Activated naive CD8-positive, alpha-beta T cell treated with anti-CD3 and anti-CD28 coated beads for 36 hours (primary cell): ENCODE data around the gene CBX7. TPM values are rescaled to one million over a fixed set of nuclear protein-coding genes. Genes with fewer than 3 reads are reported as not detected.

ENCODE experiments used
- DNase-seq: peaks from one replicate; pipeline ENCODE4 v3.0.0; 2021
- H3K27ac Mint-ChIP-seq: one replicate; pipeline ENCODE4 v1.8.0; 2022; ENCODE audit warnings: mild to moderate bottlenecking, moderate library complexity, mixed read lengths
- H3K27me3 Mint-ChIP-seq: one replicate; pipeline ENCODE4 v1.8.0; 2022; ENCODE audit warnings: mild to moderate bottlenecking, mixed read lengths
- H3K36me3 Mint-ChIP-seq: one replicate; pipeline ENCODE4 v1.8.0; 2021; ENCODE audit warnings: mild to moderate bottlenecking, mixed read lengths
- H3K4me1 Mint-ChIP-seq: one replicate; pipeline ENCODE4 v1.8.0; 2021; ENCODE audit warnings: mixed read lengths
- H3K4me3 Mint-ChIP-seq: one replicate; pipeline ENCODE4 v1.8.0; 2022; ENCODE audit warnings: mild to moderate bottlenecking, moderate library complexity, mixed read lengths
- H3K9me3 Mint-ChIP-seq: one replicate; pipeline ENCODE4 v1.8.0; 2022; ENCODE audit warnings: mixed read lengths
- total RNA-seq, 2 experiments: library from RNA; stranded (reverse); gene quantifications; one replicate each; pipeline ENCODE4 v1.2.3, GENCODE V29; 2021

Gene CBX7
- total RNA-seq, 2 experiments from 2014 or later: 11.6 to 12.5 TPM

GRCh38 chr22:39125622-39126021, 26.9 kb downstream of the CBX7 start:
- peaks cover 4% of the 10 kb centered on the region for H3K4me1 Mint-ChIP-seq
- H3K27ac Mint-ChIP-seq: no peak overlapping the region

GRCh38 chr22:39123751-39124581, 28.5 kb downstream of the CBX7 start:
- H3K27me3 Mint-ChIP-seq: no peaks in the 10 kb centered on the region
- peaks cover 5% of the 10 kb centered on the region for H3K4me1 Mint-ChIP-seq
- H3K27ac Mint-ChIP-seq: no peak overlapping the region
- H3K4me3 Mint-ChIP-seq: no peak overlapping the region
- DNase-seq: no peak
- H3K9me3 Mint-ChIP-seq: no peaks in the 10 kb centered on the region
- H3K36me3 Mint-ChIP-seq: no peaks in the 10 kb centered on the region

More at GRCh38 chr22:39125622-39126021, 26.9 kb downstream of the CBX7 start:
- no peaks in the 10 kb centered on the region for H3K36me3 Mint-ChIP-seq
- no peak for DNase-seq
- H3K4me3 Mint-ChIP-seq: no peak overlapping the region
- no peaks in the 10 kb centered on the region for H3K9me3 Mint-ChIP-seq
- no peaks in the 10 kb centered on the region for H3K27me3 Mint-ChIP-seq

DNA sequence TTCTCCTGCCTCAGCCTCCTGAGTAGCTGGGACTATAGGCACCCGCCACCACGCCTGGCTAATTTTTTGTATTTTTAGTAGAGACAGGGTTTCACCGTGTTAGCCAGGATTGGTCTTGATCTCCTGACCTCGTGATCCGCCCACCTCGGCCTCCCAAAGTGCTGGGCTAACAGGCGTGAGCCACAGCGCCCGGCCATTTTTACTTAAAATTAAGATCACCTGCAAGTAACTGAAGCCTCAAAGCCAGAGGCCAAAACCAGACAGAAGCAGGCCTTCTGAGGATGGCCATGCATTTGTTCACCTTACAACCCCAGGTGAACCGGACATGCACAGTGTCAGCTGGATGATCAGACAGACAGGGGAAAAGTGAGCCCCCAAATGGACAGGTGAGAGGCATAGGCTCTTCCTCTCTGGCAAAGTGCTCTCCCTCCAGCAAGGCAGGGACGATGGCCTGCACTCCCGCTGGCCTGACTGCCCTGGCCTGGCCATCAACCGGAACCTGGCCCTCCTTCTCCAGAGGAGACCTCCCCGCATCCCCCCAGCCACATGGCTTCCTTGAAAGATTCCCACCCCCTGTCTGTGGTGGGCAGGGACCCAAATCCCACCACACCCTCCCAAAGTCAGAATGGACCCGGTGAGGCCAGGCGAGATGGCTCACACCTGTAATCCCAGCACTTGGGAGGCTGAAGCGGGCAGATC, 29.6 kb downstream of the CBX7 start:
- Mint-ChIP-seq H3K4me3 (no peak overlapping the region), H3K4me1 (peaks cover 13% of the 10 kb centered on the region), H3K36me3 (no peaks in the 10 kb centered on the region), H3K27me3 (no peaks in the 10 kb centered on the region), H3K27ac (no peak overlapping the region), H3K9me3 (no peaks in the 10 kb centered on the region)
- DNase-seq: no peak

DNA sequence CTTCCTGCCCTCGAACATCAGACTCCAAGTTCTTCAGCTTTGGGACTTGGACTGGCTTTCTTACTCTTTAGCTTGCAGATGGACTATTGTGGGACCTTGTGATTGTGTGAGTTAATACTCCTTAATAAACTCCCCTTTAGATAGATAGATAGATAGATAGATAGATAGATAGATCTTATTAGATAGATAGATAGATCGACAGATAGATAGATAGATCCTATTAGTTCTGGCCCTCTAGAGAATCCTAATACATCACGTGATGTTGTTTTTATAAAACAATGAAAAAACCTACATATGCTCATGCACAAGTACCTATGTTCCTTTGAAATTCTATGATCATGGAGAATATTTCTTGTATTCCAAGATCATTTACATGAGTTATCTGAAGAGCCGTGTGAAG, 31.5 kb downstream of the CBX7 start:
- no peak overlapping the region for H3K27ac Mint-ChIP-seq

GRCh38 chr22:39117585-39118191, 34.8 kb downstream of the CBX7 start:
- H3K9me3 Mint-ChIP-seq: no peaks in the 10 kb centered on the region
- peaks cover 57% of the 10 kb centered on the region for H3K4me1 Mint-ChIP-seq
- peak; percentile 79 for DNase-seq
- peak overlapping the region; percentile 39 for H3K4me3 Mint-ChIP-seq
- H3K36me3 Mint-ChIP-seq: no peaks in the 10 kb centered on the region
- H3K27me3 Mint-ChIP-seq: no peaks in the 10 kb centered on the region
- H3K27ac Mint-ChIP-seq: peak overlapping the region; percentile 83

More for the DNA sequence above, 31.5 kb downstream of the CBX7 start:
- Mint-ChIP-seq H3K4me3 (no peak overlapping the region), H3K9me3 (no peaks in the 10 kb centered on the region), H3K4me1 (peaks cover 31% of the 10 kb centered on the region), H3K36me3 (no peaks in the 10 kb centered on the region), H3K27me3 (no peaks in the 10 kb centered on the region)
- no peak for DNase-seq

- peaks cover 54% of the 10 kb centered on the region for H3K4me1 Mint-ChIP-seq
- H3K27me3 Mint-ChIP-seq: no peaks in the 10 kb centered on the region
- DNase-seq: no peak
- no peaks in the 10 kb centered on the region for H3K36me3 Mint-ChIP-seq
- H3K27ac Mint-ChIP-seq: peak overlapping the region; percentile 83
- H3K4me3 Mint-ChIP-seq: peak overlapping the region; percentile 18
- H3K9me3 Mint-ChIP-seq: no peaks in the 10 kb centered on the region
Observed at GRCh38 chr22:39115977-39116621, 36.4 kb downstream of the CBX7 start.

DNA sequence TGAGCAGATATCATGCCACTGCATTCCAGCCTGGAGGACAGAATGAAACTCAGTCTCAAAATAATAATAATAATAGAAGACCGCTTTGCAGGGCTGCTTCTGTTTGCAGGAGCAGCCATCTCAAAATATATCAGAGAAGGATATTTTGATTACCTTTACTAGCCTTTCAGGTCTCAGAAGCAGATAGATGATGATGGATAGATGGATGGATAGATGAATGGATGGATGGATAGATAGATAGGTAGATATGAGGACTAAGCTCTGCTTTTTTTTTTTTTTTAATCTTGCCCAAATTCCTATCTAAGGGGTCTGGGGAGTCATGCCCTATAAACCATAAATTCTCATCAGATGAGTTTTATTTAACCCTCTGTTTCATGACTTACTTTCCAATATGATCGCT, 36.9 kb downstream of the CBX7 start:
- no peaks in the 10 kb centered on the region for H3K9me3 Mint-ChIP-seq
- peak overlapping the region; percentile 55 for H3K27ac Mint-ChIP-seq
- H3K4me3 Mint-ChIP-seq: no peak overlapping the region
- no peak for DNase-seq
- no peaks in the 10 kb centered on the region for H3K36me3 Mint-ChIP-seq
- H3K27me3 Mint-ChIP-seq: no peaks in the 10 kb centered on the region
- H3K4me1 Mint-ChIP-seq: peaks cover 58% of the 10 kb centered on the region

DNA sequence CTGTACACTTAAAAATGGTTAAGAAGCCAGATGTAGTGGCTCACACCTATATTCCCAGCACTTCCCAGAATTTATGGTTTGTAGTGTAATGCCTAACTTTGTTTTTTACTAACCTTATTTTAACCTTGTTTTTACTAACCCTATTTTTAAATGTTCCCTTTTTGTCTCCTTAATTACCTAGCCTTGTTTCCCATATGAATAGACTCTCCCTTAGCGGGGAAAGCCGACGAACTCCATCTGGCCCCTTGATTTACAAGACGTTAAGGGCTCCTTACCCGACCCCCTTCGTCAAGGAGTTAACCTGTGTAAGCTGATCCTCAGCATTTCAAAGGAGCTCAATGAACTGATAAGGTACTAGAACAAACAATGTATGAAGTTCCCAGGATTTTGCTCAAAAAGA, 38.4 kb downstream of the CBX7 start:
- H3K27ac Mint-ChIP-seq: no peak overlapping the region
- H3K4me3 Mint-ChIP-seq: no peak overlapping the region
- H3K36me3 Mint-ChIP-seq: no peaks in the 10 kb centered on the region
- H3K9me3 Mint-ChIP-seq: no peaks in the 10 kb centered on the region
- peaks cover 58% of the 10 kb centered on the region for H3K4me1 Mint-ChIP-seq
- no peak for DNase-seq
- H3K27me3 Mint-ChIP-seq: no peaks in the 10 kb centered on the region

DNA sequence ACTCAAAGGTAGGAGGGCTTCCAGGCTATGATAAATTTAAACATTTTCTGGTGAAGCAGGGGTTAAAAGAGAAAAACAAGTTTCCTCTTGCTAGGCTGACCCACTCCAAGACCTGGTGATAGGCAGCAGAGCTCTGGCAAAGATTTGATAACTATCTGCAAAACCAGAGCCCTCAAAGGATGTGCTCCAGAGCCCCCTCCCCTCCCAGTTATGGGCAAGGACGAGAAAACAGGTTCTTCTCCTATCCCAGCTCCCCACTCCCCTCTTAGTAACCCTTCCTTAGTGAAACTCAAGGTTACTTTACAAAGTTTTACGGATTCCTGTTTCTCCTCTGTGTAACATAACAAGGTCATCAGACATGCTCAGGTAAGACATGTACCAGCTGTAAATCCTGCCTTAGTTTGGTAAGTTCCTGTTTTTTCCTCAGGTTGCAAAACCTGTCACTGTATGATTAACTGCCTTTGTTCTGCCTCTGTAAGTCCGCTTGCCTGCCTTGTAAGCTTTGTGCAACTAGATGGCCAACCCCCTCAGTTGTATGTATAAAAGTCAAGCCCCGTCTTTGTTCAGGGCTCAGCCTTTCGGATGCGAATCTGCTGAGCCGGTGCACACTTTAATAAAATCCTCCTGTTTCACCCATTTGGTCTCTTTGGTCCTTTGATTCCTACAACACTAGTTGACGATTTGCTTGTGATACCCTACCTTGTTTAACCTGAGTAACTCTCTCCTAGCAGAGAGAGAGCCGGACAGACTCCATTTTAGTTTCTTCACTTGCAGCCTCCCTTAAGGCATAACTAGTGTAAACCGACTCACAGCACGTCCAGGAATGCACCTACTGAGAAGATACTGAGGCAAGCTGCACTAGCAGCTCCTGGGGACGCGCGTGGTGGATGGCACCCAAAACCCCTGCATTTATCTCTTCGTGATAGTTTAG, 41.6 kb downstream of the CBX7 start:
- Mint-ChIP-seq H3K27me3 (no peaks in the 10 kb centered on the region), H3K4me3 (no peak overlapping the region), H3K27ac (no peak overlapping the region), H3K36me3 (no peaks in the 10 kb centered on the region), H3K4me1 (peaks cover 30% of the 10 kb centered on the region), H3K9me3 (no peaks in the 10 kb centered on the region)
- no peak for DNase-seq

- Mint-ChIP-seq H3K27me3 (no peaks in the 10 kb centered on the region), H3K27ac (no peak overlapping the region), H3K4me1 (peaks cover 17% of the 10 kb centered on the region), H3K4me3 (no peak overlapping the region), H3K36me3 (no peaks in the 10 kb centered on the region), H3K9me3 (no peaks in the 10 kb centered on the region)
- no peak for DNase-seq
Observed at GRCh38 chr22:39109361-39109760, 43.1 kb downstream of the CBX7 start.

DNA sequence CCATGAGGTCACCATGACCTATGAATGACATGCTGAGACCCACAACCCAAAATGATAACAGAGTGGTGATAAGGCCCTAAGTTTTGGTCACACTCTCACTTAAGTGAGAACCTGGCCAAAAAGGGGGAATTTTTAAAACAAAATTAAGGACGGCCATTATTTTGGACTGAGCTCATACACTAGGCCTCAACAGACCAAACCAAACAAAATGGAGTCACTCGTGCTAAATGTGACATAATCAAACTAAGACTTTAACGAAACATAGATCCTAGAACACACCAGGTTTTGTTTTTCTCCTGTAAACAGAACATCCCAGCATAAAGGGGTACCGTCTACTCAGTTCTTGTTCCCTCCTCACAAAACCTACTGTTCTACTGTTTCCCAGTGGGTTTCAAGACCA, 44.0 kb downstream of the CBX7 start:
- H3K27ac Mint-ChIP-seq: no peak overlapping the region
- peaks cover 9% of the 10 kb centered on the region for H3K4me1 Mint-ChIP-seq
- no peak for DNase-seq
- no peaks in the 10 kb centered on the region for H3K27me3 Mint-ChIP-seq
- H3K36me3 Mint-ChIP-seq: no peaks in the 10 kb centered on the region
- H3K4me3 Mint-ChIP-seq: no peak overlapping the region
- no peaks in the 10 kb centered on the region for H3K9me3 Mint-ChIP-seq

- H3K4me1 Mint-ChIP-seq: peaks cover 5% of the 10 kb centered on the region
- H3K27me3 Mint-ChIP-seq: no peaks in the 10 kb centered on the region
- no peak for DNase-seq
- no peaks in the 10 kb centered on the region for H3K9me3 Mint-ChIP-seq
- no peaks in the 10 kb centered on the region for H3K36me3 Mint-ChIP-seq
- H3K4me3 Mint-ChIP-seq: no peak overlapping the region
- no peak overlapping the region for H3K27ac Mint-ChIP-seq
Observed at GRCh38 chr22:39106326-39106725, 46.2 kb downstream of the CBX7 start.

- no peak for DNase-seq
- H3K4me1 Mint-ChIP-seq: peaks cover 21% of the 10 kb centered on the region
- no peaks in the 10 kb centered on the region for H3K36me3 Mint-ChIP-seq
- H3K27me3 Mint-ChIP-seq: no peaks in the 10 kb centered on the region
- H3K4me3 Mint-ChIP-seq: no peak overlapping the region
- no peak overlapping the region for H3K27ac Mint-ChIP-seq
- no peaks in the 10 kb centered on the region for H3K9me3 Mint-ChIP-seq
Observed at GRCh38 chr22:39103431-39103830, 49.0 kb downstream of the CBX7 start.

DNA sequence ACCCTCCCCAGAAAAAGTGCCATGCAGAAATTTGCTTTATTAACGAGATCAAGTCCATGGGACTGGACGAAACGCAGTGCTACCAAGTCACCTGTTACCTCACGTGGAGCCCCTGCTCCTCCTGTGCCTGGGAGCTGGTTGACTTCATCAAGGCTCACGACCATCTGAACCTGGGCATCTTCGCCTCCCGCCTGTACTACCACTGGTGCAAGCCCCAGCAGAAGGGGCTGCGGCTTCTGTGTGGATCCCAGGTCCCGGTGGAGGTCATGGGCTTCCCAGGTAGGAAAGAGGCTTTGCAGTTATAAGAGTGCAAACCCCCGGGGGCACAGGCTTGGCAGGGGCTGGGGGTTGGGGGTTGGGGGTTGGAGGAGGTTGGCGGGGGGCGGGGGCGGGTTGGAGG, 51.3 kb downstream of the CBX7 start:
- Mint-ChIP-seq H3K4me3 (no peak overlapping the region), H3K36me3 (no peaks in the 10 kb centered on the region), H3K27ac (no peak overlapping the region), H3K27me3 (no peaks in the 10 kb centered on the region), H3K4me1 (peaks cover 40% of the 10 kb centered on the region), H3K9me3 (no peaks in the 10 kb centered on the region)
- DNase-seq: no peak
